Measurements from ENCODE around the gene NFU1. TPM values are rescaled to one million over a fixed set of nuclear protein-coding genes. Genes with fewer than 3 reads are reported as not detected.

Gene NFU1
- total and polyA plus RNA-seq, 9 of the 15 experiments (the other 6 are each of a cell fraction or from before 2014, with no cell fraction given) = 33.3 to 61.8 (median 53.7) TPM

GRCh38 chr2:69436938-69437750, at the start of gene NFU1 (continued):
- TF ChIP-seq MGA (IDR thresholded peaks at IDR 0.05) (peak; percentile 6; the same call in 1 of the 2 replicates), CEBPB (tag; IDR thresholded peaks at IDR 0.05) (no peak), MED1 (CRISPR knock-in tag; IDR thresholded peaks at IDR 0.05; ENCODE audit: borderline replicate concordance) (no peak), MEF2A (IDR thresholded peaks at IDR 0.05; ENCODE audit: control insufficient read depth, low read depth, low read length) (no peak), PML (IDR thresholded peaks at IDR 0.05; ENCODE audit: low read length) (peak; percentile 75), RFX7 (CRISPR knock-in tag; IDR thresholded peaks at IDR 0.05) (no peak), E2F5 (CRISPR knock-in tag; IDR thresholded peaks at IDR 0.05) (no peak), ADNP (tag; IDR thresholded peaks at IDR 0.05) (no peak), NCOA2 (IDR thresholded peaks at IDR 0.05; ENCODE audit: partially characterized antibody in 2 of 2) (no peak), THRA (IDR thresholded peaks at IDR 0.05) (no peak), NR1H2 (CRISPR knock-in tag; IDR thresholded peaks at IDR 0.05) (0 out of 2 replicates have a peak, but pooled peaks have one; percentile 59)

Data from K562 (cell line).